ENCODE data around the gene NPLOC4.

NPLOC4 gene

DNA sequence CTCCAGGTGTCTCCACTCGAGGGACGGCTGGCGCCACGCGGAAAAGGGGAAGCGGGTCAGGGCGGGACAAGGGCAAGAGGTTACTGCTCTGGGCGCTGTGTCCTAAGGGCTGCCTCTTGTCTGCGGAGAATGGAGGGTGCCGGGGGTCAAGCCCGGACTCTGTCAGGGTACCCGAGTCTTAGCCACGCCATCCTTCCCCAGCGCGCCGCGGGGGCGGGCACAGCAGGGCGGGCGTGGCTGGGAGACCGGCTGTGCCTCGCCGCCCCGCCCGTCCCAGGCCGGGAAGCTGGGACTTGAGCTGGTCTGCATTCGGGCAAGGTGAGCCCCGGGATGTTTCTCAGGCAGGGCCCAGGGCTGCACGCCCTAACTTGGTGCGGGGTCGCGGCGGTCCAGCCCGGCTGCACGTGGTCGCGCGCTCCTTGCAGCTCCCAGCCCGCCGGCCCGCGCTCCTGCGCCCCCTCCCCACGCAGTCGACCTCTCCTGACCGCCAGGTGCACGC is 118.1 kb downstream of the NPLOC4 start:
- TF ChIP-seq, protein P1, sequence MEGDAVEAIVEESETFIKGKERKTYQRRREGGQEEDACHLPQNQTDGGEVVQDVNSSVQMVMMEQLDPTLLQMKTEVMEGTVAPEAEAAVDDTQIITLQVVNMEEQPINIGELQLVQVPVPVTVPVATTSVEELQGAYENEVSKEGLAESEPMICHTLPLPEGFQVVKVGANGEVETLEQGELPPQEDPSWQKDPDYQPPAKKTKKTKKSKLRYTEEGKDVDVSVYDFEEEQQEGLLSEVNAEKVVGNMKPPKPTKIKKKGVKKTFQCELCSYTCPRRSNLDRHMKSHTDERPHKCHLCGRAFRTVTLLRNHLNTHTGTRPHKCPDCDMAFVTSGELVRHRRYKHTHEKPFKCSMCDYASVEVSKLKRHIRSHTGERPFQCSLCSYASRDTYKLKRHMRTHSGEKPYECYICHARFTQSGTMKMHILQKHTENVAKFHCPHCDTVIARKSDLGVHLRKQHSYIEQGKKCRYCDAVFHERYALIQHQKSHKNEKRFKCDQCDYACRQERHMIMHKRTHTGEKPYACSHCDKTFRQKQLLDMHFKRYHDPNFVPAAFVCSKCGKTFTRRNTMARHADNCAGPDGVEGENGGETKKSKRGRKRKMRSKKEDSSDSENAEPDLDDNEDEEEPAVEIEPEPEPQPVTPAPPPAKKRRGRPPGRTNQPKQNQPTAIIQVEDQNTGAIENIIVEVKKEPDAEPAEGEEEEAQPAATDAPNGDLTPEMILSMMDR (IDR thresholded peaks at IDR 0.05; ENCODE audit: borderline replicate concordance, insufficient read depth, low read depth, low read length), result no peak
- H3K4me3 ChIP-seq (ENCODE audit: low read depth, low read length), result peak overlapping the region; percentile 62

GRCh38 chr17:81518113-81518784 is 118.7 kb downstream of the NPLOC4 start:
- TF ChIP-seq, protein P1 (IDR thresholded peaks at IDR 0.05; ENCODE audit: borderline replicate concordance, insufficient read depth, low read depth, low read length), result no peak
- H3K4me3 ChIP-seq (ENCODE audit: low read depth, low read length), result peak overlapping the region; percentile 62

DNA sequence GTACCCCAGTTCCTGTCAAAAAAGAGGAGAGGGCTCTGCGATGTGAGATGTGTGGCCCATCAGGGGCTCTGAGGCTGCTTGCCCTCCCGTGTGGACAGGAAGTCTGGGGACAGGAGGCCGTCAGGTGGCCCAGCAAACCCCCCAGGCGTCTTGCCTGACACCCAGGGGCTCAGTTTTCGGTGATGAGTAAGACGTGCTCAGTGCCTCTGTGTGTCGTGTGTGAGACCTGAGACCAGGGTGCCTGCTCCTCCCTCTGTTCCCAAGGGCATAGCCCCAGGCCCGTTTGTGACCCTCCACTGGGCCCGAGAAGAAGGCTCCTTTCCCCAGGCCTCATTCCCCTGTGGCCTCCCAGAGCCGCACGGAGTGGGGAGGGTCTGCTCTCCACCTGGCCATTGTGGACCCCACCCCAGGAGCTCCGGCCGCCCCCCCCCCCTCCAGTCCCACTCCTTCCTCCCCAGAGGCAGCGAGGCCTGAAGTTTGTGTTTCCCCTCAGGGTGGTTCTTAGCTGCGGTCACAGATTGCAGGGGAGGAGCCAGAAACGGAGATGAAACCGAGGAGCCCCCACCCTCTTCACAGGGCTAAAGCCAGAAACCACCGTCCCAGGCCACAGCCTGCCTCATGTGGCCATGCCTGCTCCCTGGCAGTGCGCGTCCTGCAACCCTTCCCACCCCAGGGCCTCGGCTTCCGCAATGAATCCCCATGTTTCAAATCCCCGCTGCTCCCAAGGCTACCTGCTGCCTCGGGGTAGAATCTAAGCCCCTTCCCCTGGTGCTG is 119.4 kb downstream of the NPLOC4 start:
- H3K4me3 ChIP-seq (ENCODE audit: low read depth, low read length), result peak overlapping the region; percentile 71
- TF ChIP-seq, protein P1 (IDR thresholded peaks at IDR 0.05; ENCODE audit: borderline replicate concordance, insufficient read depth, low read depth, low read length), result 0 out of 2 replicates have a peak, but pooled peaks have one; percentile 6

DNA sequence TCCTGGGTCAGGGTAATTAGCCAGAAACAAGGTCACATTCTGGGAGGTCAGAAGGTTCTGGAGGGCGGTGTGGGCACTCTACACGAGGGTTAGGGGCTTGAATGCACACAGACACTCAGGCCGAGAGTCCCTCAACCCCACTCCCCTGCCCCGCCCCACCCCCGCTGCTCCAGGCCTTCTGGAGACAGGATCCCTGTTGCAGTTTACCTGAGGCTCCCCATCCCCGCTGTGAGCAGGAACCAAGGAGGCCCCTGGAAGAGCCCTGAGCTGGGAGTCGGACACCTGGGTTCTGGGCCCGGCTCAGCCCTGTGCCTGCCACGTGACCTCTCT is 119.9 kb downstream of the NPLOC4 start:
- TF ChIP-seq, protein P1 (IDR thresholded peaks at IDR 0.05; ENCODE audit: borderline replicate concordance, insufficient read depth, low read depth, low read length), result no peak
- H3K4me3 ChIP-seq (ENCODE audit: low read depth, low read length), result peak overlapping the region; percentile 71

GRCh38 chr17:81516439-81516838 is 120.5 kb downstream of the NPLOC4 start:
- TF ChIP-seq, protein P1 (IDR thresholded peaks at IDR 0.05; ENCODE audit: borderline replicate concordance, insufficient read depth, low read depth, low read length), result no peak
- peak overlapping the region; percentile 71 for H3K4me3 ChIP-seq (ENCODE audit: low read depth, low read length)

DNA sequence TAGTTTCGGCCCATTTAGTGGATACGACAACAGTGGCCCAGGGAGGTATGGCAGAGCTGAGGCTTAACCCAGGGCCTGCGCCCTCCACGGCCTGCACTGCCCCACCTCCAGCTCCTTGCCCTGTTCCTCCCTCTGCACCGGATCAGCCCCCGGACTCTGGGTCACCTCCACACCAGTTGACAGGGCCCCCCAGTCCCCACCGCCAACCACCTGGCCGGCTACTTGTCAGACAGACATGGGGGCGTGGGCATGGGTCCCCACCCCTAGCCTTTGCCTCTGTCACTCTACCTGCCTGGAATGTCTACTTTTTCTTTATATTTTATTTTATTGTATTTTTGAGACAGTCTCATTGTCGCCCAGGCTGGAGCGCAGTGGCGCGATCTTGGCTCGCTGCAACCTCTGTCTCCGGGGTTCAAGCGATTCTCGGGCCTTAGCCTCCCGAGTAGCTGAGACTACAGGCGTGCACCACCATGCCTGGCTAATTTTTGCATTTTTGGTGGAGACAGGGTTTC is 121.3 kb downstream of the NPLOC4 start:
- TF ChIP-seq, protein P1 (IDR thresholded peaks at IDR 0.05; ENCODE audit: borderline replicate concordance, insufficient read depth, low read depth, low read length), result no peak
- peak overlapping the region; percentile 71 for H3K4me3 ChIP-seq (ENCODE audit: low read depth, low read length)
